Neural progenitor cell (in vitro differentiated cells): ENCODE data around the gene OPN1MW3. TPM values are rescaled to one million over a fixed set of nuclear protein-coding genes. Genes with fewer than 3 reads are reported as not detected.
"Not testable (repeated sequence)": the region's sequence is repeated elsewhere in the genome, so short reads cannot be mapped to it uniquely, and the experiment has no call there.

Source experiments
- DNase-seq: peaks from one replicate; pipeline ENCODE4 v3.0.0-alpha.2; 2016; ENCODE audit warnings: low spot score
- H2AFZ ChIP-seq: fragments of 200-600 bp; sonication (generic); replicated peaks from 2 replicates; pipeline ENCODE4 v1.6.1; 2016; ENCODE audit warnings: antibody characterized with exemption
- H3F3A ChIP-seq: fragments of 200-600 bp; sonication (generic); 2 replicates; pipeline ENCODE4 v1.6.1; 2016; ENCODE audit warnings: antibody characterized with exemption, low read depth
- H3K27ac ChIP-seq: fragments of 200-600 bp; sonication (generic); 2 replicates; pipeline ENCODE4 v1.5.1; 2016; ENCODE audit warnings: mild to moderate bottlenecking
- H3K27me3 ChIP-seq: fragments of 200-600 bp; sonication (generic); 2 replicates; pipeline ENCODE4 v1.6.1; 2016; ENCODE audit warnings: mild to moderate bottlenecking, moderate library complexity
- H3K36me3 ChIP-seq: fragments of 200-600 bp; sonication (generic); 2 replicates; pipeline ENCODE4 v1.5.1; 2016
- H3K4me1 ChIP-seq: fragments of 200-600 bp; sonication (generic); 2 replicates; pipeline ENCODE4 v1.6.1; 2016; ENCODE audit warnings: mixed run types
- H3K4me2 ChIP-seq: fragments of 200-600 bp; sonication (generic); 2 replicates; pipeline ENCODE4 v1.6.1; 2016
- H3K4me3 ChIP-seq: fragments of 200-600 bp; sonication (generic); 2 replicates; pipeline ENCODE4 v1.5.1; 2016
- H3K79me2 ChIP-seq: fragments of 200-600 bp; sonication (generic); 2 replicates; pipeline ENCODE4 v1.6.1; 2016; ENCODE audit warnings: low read depth
- H3K9ac ChIP-seq: fragments of 200-600 bp; sonication (generic); 2 replicates; pipeline ENCODE4 v1.6.1; 2016
- H3K9me3 ChIP-seq: fragments of 200-600 bp; sonication (generic); 2 replicates; pipeline ENCODE4 v1.5.1; 2016; ENCODE audit warnings: low read depth
- H4K20me1 ChIP-seq: fragments of 200-600 bp; sonication (generic); 2 replicates; pipeline ENCODE4 v1.6.1; 2016; ENCODE audit warnings: low read depth
- H3K27ac Mint-ChIP-seq: 3 replicates; pipeline ENCODE4 v1.8.0; 2021; ENCODE audit warnings: mixed read lengths
- H3K27me3 Mint-ChIP-seq: 2 replicates; pipeline ENCODE4 v1.8.0; 2022; ENCODE audit warnings: low read depth, mild to moderate bottlenecking, inconsistent platforms, moderate library complexity, mixed read lengths; ENCODE audit not compliant: insufficient read depth
- H3K36me3 Mint-ChIP-seq: 3 replicates; pipeline ENCODE4 v1.8.0; 2021; ENCODE audit warnings: mixed read lengths
- H3K4me1 Mint-ChIP-seq: 3 replicates; pipeline ENCODE4 v1.8.0; 2021; ENCODE audit warnings: mixed read lengths
- H3K4me3 Mint-ChIP-seq: 3 replicates; pipeline ENCODE4 v1.8.0; 2021; ENCODE audit warnings: mild to moderate bottlenecking, moderate library complexity, mixed read lengths
- H3K9me3 Mint-ChIP-seq: 3 replicates; pipeline ENCODE4 v1.8.0; 2020; ENCODE audit warnings: mixed read lengths
- EZH2 ChIP-seq: fragments of 200-600 bp; sonication (generic); IDR thresholded peaks from 2 replicates; pipeline ENCODE4 v1.6.1; 2017; ENCODE audit warnings: antibody characterized with exemption, mild to moderate bottlenecking, moderate library complexity
- EZH2phosphoT487 ChIP-seq: fragments of 200-600 bp; sonication (generic); IDR thresholded peaks from 2 replicates; pipeline ENCODE4 v1.6.1; 2017; ENCODE audit warnings: antibody characterized with exemption
- total RNA-seq: library from RNA; depleted of rRNA; stranded (reverse); fragments of >200 nt; gene quantifications from 2 replicates; pipeline ENCODE4 v1.2.3, GENCODE V29; 2015; ENCODE audit warnings: low replicate concordance
- TF ChIP-seq, protein P1 (sequence below): fragments of 200-600 bp; sonication (generic); IDR thresholded peaks from 2 replicates; pipeline ENCODE4 v1.5.1; 2017; ENCODE audit warnings: antibody characterized with exemption, mild to moderate bottlenecking

Gene OPN1MW3
- total RNA-seq, 1 donor from 2014 or later, result not detected

DNA sequence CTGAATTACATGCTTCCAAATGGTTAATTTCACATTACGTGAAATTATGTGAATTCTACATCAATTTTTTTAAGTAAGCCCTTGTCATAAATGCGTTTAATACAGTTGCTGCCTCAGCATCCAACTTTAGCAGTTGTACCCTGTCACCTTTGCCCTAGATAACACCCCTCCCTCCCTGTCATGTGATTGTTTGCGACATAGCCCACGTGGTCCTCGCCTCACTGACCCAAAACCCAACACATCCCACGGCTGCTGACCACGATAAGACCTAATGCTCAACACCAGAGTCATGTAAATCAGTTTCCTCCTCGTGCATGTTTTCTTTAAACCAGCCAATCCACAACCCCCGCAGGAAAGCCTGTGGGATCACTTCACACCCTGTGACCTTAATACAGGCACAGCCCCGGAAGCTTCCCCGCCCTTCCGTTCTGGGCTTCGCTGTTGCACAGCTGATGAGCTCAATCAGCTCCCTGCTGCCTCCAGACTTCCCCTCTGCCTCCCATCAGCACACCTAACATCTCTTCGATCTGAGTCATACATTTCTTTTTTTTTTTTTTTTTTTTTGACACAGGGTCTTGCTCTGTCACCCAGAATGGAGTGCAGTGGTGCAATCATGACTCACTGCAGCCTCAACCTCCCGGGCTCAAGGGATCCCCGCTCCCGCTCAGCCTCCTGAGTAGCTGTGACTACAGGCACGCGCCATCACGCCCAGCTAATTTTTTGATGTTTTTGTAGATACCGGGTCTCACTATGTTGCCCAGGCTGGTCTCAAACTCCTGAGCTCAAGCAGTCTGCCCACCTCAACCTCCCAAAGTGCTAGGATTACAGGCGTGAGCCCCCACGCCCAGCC lies 27.3 kb downstream of the OPN1MW3 start:
- H3K9me3 Mint-ChIP-seq, H2AFZ ChIP-seq, H3K79me2 ChIP-seq, H4K20me1 ChIP-seq, H3K4me1 Mint-ChIP-seq, DNase-seq, H3K4me2 ChIP-seq, H3K4me3 ChIP-seq, H3K9me3 ChIP-seq, H3K9ac ChIP-seq, H3K27ac Mint-ChIP-seq, H3K4me3 Mint-ChIP-seq, H3K36me3 Mint-ChIP-seq, H3K27me3 Mint-ChIP-seq, H3K36me3 ChIP-seq, H3K27ac ChIP-seq, H3K27me3 ChIP-seq, H3F3A ChIP-seq, H3K4me1 ChIP-seq: not testable (repeated sequence)

DNA sequence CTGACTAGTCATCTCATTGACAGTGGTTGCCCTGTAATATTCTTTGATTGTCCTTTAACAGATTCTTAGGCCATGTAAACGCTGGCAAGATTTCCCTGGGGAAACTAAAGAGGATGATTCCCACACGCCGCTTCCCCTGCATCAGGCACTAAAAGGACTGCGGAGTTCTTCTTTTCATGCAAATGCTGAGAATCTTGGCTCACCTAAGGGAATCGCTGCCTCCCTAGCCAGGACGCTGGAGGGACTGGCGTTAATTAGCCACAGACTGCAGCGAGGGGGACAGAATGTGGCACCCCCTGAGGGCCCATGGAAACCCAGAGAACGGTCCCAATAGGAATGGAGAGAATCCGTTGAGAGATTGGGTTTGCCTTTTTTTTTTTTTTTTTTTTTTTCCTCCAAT lies 29.0 kb downstream of the OPN1MW3 start:
- not testable (repeated sequence) for H3K4me1 ChIP-seq, H3K9me3 ChIP-seq, H3K27ac Mint-ChIP-seq, H3K4me3 Mint-ChIP-seq, H3K27me3 Mint-ChIP-seq, H3K4me3 ChIP-seq, H3K9ac ChIP-seq, H3K79me2 ChIP-seq, H3K36me3 ChIP-seq, H3K4me1 Mint-ChIP-seq, H4K20me1 ChIP-seq, H3K9me3 Mint-ChIP-seq, H3K27me3 ChIP-seq, DNase-seq, H2AFZ ChIP-seq, H3K4me2 ChIP-seq, H3K27ac ChIP-seq, H3K36me3 Mint-ChIP-seq, H3F3A ChIP-seq

DNA sequence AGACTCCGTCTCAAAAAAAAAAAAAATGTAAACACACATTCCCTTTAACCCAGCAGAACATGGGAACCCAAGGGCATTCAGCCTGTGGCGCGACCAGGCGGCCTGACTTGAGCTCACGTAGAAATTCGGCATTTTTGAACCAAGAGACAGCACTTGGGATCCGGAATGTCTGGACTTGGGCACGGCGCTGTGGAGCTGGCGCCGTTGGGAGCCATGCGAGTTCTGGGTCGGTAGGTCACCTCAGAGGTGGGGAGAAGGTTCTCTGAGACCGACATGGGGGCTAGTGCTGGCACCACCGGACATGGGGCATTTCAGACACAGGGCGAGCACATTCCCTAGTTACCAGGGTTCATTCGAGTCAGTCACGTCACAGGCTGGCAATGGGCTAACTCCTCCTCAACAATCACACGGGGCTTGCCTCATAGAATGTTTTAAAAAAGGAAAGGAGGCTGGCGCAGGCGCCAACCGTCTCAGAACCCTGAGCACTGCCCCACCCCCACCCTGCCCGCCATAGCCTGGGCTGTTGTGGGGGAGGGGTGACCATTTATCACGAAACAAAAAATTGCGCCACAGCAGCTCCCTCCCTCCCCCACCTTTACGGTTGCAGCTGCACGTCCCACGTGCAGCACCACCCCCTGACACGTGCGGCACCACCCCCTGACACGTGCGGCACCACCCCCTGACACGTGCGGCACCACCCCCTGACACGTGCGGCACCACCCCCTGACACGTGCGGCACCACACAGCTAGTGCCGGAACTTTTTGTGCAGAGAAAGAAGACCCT lies 37.6 kb downstream of the OPN1MW3 start, which contains the start of gene TEX28:
TEX28 (minus strand) TSS at position 334 of the 784 bp plus-strand sequence. CDS start 3,007 bp downstream, outside the sequence.
- Histone ChIP-seq H3K4me1 (no peaks in the 10 kb centered on the region), H3K36me3 (no peaks in the 10 kb centered on the region), H2AFZ (no peak within 1 kb of the TSS), H3K4me2 (no peak within 1 kb of the TSS), H3K4me3 (no peak within 1 kb of the TSS), H3K27ac (no peak within 1 kb of the TSS), H4K20me1 (no peaks in the 10 kb centered on the region), H3K9ac (no peak within 1 kb of the TSS), H3F3A (no peaks in the 10 kb centered on the region), H3K9me3 (no peaks in the 10 kb centered on the region), H3K27me3 (no peaks in the 10 kb centered on the region), H3K79me2 (no peaks in the 10 kb centered on the region)
- Mint-ChIP-seq H3K27ac (no peak within 1 kb of the TSS), H3K4me3 (no peak within 1 kb of the TSS), H3K36me3 (no peaks in the 10 kb centered on the region), H3K4me1 (no peaks in the 10 kb centered on the region), H3K9me3 (peaks cover 27% of the 10 kb centered on the region), H3K27me3 (peaks cover 5% of the 10 kb centered on the region)
- no peak for TF ChIP-seq EZH2
- no peak for TF ChIP-seq EZH2phosphoT487
- TF ChIP-seq, protein P1, sequence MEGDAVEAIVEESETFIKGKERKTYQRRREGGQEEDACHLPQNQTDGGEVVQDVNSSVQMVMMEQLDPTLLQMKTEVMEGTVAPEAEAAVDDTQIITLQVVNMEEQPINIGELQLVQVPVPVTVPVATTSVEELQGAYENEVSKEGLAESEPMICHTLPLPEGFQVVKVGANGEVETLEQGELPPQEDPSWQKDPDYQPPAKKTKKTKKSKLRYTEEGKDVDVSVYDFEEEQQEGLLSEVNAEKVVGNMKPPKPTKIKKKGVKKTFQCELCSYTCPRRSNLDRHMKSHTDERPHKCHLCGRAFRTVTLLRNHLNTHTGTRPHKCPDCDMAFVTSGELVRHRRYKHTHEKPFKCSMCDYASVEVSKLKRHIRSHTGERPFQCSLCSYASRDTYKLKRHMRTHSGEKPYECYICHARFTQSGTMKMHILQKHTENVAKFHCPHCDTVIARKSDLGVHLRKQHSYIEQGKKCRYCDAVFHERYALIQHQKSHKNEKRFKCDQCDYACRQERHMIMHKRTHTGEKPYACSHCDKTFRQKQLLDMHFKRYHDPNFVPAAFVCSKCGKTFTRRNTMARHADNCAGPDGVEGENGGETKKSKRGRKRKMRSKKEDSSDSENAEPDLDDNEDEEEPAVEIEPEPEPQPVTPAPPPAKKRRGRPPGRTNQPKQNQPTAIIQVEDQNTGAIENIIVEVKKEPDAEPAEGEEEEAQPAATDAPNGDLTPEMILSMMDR, result no peak
- DNase-seq, result no peak

DNA sequence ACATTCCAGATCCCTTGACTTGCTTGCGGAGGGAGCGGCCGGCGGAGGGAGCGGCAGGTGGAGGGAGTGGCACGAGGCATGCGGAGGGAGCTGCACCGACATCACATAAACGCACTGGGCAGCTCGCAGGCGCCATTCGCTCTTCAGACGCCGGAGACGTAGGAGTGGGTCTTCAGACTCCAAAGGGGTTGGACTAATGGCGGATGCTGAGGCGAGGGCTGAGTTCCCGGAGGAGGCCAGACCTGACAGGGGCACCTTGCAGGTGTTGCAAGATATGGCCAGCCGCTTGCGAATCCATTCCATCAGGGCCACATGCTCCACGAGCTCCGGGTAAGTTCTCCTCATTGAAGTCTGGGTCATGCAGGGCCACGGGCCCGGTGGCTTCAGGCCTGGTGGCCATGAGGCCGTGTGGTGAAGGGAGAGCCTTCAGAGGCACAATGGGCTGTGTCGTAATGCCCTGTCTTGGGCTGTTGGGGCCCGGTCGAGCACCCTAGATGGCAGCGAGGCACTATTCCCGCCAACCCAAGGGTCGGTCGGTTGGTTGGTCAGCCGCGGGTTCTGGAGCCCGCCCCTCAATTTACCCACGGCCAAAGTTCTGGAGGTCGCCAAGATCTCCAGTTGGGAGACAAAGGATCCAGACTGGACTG lies 38.4 kb downstream of the OPN1MW3 start, which contains the start of gene TKTL1:
TKTL1 (plus strand) TSS at position 132 of the 647 bp plus-strand sequence; CDS start at position 197, 65 bp downstream.
- no peak for TF ChIP-seq EZH2phosphoT487
- Histone ChIP-seq H3K4me2 (no peak within 1 kb of the TSS), H4K20me1 (no peaks in the 10 kb centered on the region), H3K4me3 (no peak within 1 kb of the TSS), H3F3A (no peaks in the 10 kb centered on the region), H3K27me3 (no peaks in the 10 kb centered on the region), H3K9ac (no peak within 1 kb of the TSS), H2AFZ (no peak within 1 kb of the TSS), H3K79me2 (no peaks in the 10 kb centered on the region), H3K4me1 (no peaks in the 10 kb centered on the region), H3K27ac (no peak within 1 kb of the TSS), H3K9me3 (peaks cover 7% of the 10 kb centered on the region), H3K36me3 (no peaks in the 10 kb centered on the region)
- H3K9me3 Mint-ChIP-seq, result peaks cover 30% of the 10 kb centered on the region
- DNase-seq, result no peak
- no peaks in the 10 kb centered on the region for H3K4me1 Mint-ChIP-seq
- H3K4me3 Mint-ChIP-seq, result no peak within 1 kb of the TSS
- H3K27ac Mint-ChIP-seq, result peak within 1 kb of the TSS; percentile 42
- H3K27me3 Mint-ChIP-seq, result peaks cover 7% of the 10 kb centered on the region
- H3K36me3 Mint-ChIP-seq, result no peaks in the 10 kb centered on the region
